Nephron (organoid): ENCODE results near the gene EPB42.

Experiments used
- H3K27ac Mint-ChIP-seq, 3 experiments: 2 replicates each; pipeline ENCODE4 v1.8.0; 2020; ENCODE audit warnings: mixed read lengths in 3 of 3, mild to moderate bottlenecking in 2 of 3, moderate library complexity in 1 of 3
- H3K27me3 Mint-ChIP-seq: 2 replicates; pipeline ENCODE4 v1.8.0; 2021; ENCODE audit warnings: low read depth, mild to moderate bottlenecking, moderate library complexity, mixed read lengths
- H3K36me3 Mint-ChIP-seq: 2 replicates; pipeline ENCODE4 v1.8.0; 2020; ENCODE audit warnings: low read depth, mixed read lengths
- H3K4me1 Mint-ChIP-seq: 2 replicates; pipeline ENCODE4 v1.8.0; 2020; ENCODE audit warnings: mixed read lengths
- H3K4me3 Mint-ChIP-seq, 3 experiments: 2 replicates each; pipeline ENCODE4 v1.8.0; 2020; ENCODE audit warnings: mild to moderate bottlenecking in 3 of 3, mixed read lengths in 3 of 3, moderate library complexity in 2 of 3
- H3K9me3 Mint-ChIP-seq: 2 replicates; pipeline ENCODE4 v1.8.0; 2020; ENCODE audit warnings: mixed read lengths
- CTCF ChIP-seq, 3 experiments: fragments of 200-600 bp; sonication (generic); IDR thresholded peaks; one replicate each; pipeline ENCODE4 v1.5.0; 2021; ENCODE audit warnings: antibody characterized with exemption in 3 of 3; ENCODE audit not compliant: unreplicated experiment in 3 of 3

EPB42 gene

GRCh38 chr15:43239732-43240491 lies 19.1 kb upstream of the EPB42 start:
- no peak overlapping the region for H3K27ac Mint-ChIP-seq
- no peaks in the 10 kb centered on the region for H3K9me3 Mint-ChIP-seq
- peaks cover 18% of the 10 kb centered on the region for H3K27me3 Mint-ChIP-seq
- no peaks in the 10 kb centered on the region for H3K36me3 Mint-ChIP-seq
- H3K4me3 Mint-ChIP-seq: no peak overlapping the region
- H3K4me1 Mint-ChIP-seq: peaks cover 14% of the 10 kb centered on the region
- TF ChIP-seq CTCF (IDR thresholded peaks at IDR 0.05; ENCODE audit: unreplicated experiment in 3 of 3): no peak

- H3K4me3 Mint-ChIP-seq: no peak overlapping the region
- TF ChIP-seq CTCF (IDR thresholded peaks at IDR 0.05; ENCODE audit: unreplicated experiment in 3 of 3): no peak
- H3K36me3 Mint-ChIP-seq: no peaks in the 10 kb centered on the region
- H3K27me3 Mint-ChIP-seq: peaks cover 8% of the 10 kb centered on the region
- no peaks in the 10 kb centered on the region for H3K9me3 Mint-ChIP-seq
- H3K27ac Mint-ChIP-seq: no peak overlapping the region
- H3K4me1 Mint-ChIP-seq: peaks cover 14% of the 10 kb centered on the region
Observed at GRCh38 chr15:43238671-43239131, 17.9 kb upstream of the EPB42 start.

GRCh38 chr15:43237842-43238470 lies 17.1 kb upstream of the EPB42 start:
- Mint-ChIP-seq H3K4me1 (peaks cover 14% of the 10 kb centered on the region), H3K36me3 (no peaks in the 10 kb centered on the region), H3K27me3 (peaks cover 6% of the 10 kb centered on the region), H3K9me3 (no peaks in the 10 kb centered on the region), H3K4me3 (no peak overlapping the region), H3K27ac (peak overlapping the region in 1 of 3 experiments; percentile 40)
- no peak for TF ChIP-seq CTCF (IDR thresholded peaks at IDR 0.05; ENCODE audit: unreplicated experiment in 3 of 3)

GRCh38 chr15:43235536-43235935 lies 14.7 kb upstream of the EPB42 start:
- H3K27ac Mint-ChIP-seq: no peak overlapping the region
- no peaks in the 10 kb centered on the region for H3K9me3 Mint-ChIP-seq
- H3K36me3 Mint-ChIP-seq: no peaks in the 10 kb centered on the region
- H3K4me1 Mint-ChIP-seq: peaks cover 14% of the 10 kb centered on the region
- no peak overlapping the region for H3K4me3 Mint-ChIP-seq
- H3K27me3 Mint-ChIP-seq: peaks cover 6% of the 10 kb centered on the region
- no peak for TF ChIP-seq CTCF (IDR thresholded peaks at IDR 0.05; ENCODE audit: unreplicated experiment in 3 of 3)

- no peaks in the 10 kb centered on the region for H3K4me1 Mint-ChIP-seq
- no peaks in the 10 kb centered on the region for H3K9me3 Mint-ChIP-seq
- no peak overlapping the region for H3K4me3 Mint-ChIP-seq
- no peak overlapping the region for H3K27ac Mint-ChIP-seq
- TF ChIP-seq CTCF (IDR thresholded peaks at IDR 0.05; ENCODE audit: unreplicated experiment in 3 of 3): no peak
- H3K36me3 Mint-ChIP-seq: no peaks in the 10 kb centered on the region
- peaks cover 18% of the 10 kb centered on the region for H3K27me3 Mint-ChIP-seq
Observed at GRCh38 chr15:43232289-43232874, 11.6 kb upstream of the EPB42 start.
